GM19324 (cell line): ENCODE data around the gene R3HCC1L.

Experiments
- ATAC-seq: cut with Tn5 transposase; IDR thresholded peaks from one replicate; pipeline ENCODE4 v1.9.1; 2021; ENCODE audit warnings: mild to moderate bottlenecking, moderate library complexity; ENCODE audit not compliant: unreplicated experiment, low FRiP score

R3HCC1L gene

DNA sequence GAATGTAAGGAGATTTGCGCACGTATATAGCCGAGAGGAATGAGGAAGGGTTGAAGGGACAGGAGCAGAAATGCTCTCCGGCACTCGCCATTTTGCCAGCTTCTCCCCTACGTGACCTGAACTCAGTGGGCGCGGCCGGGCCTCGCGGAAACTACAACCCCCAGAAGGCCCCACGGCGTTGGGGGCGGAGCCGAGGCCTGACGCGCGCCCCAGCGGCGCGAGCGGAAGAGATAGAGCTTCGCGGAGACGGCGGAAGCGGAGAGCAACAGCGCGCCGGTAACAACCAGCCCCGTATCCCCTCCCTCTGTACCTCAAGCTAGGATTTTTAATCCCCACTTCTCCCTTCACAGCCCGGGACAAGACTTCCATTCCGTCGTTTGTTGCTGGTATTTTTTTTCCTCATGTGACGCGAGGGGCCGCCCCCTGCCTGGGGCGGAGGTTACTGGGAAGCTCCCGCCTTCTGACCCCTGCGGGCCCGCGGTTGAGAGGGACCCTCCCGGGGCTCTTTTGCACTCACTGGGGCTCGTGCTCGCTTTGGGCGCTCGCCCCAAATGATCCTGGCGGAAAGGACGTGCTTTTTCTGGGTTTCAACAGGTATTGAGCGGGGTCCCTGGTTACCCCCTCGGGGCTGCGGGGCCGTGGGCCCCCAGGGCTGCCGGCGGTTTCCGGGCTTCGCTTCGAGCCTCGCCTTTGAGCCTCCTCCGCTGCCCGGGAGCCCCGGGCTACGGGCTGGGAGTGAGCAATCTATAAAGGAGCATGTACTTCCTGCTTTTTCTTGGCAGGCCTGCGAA is at the start of gene R3HCC1L:
R3HCC1L (plus strand) TSS at position 227 of the 791 bp plus-strand sequence. CDS start 73,458 bp downstream, outside the sequence.
- ATAC-seq: peak; percentile 89

DNA sequence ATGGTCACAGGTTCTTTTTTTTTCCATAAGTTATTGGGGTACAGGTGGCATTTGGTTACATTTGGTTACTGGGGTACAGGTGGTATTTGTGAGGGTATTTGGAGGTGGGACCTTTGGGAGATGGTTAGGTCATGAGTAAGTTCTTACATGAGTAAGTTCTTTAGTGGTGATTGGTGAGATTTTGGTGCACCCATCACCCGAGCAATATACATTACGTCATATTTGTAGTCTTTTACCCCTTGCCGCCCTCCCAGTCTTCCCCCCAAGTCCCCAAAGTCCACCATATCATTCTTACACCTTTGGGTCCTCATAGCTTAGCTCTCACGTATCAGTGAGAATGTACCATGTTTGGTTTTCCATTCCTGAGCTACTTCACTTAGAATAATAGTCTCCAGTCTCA is 49.2 kb upstream of the R3HCC1L start:
- ATAC-seq: no peak

DNA sequence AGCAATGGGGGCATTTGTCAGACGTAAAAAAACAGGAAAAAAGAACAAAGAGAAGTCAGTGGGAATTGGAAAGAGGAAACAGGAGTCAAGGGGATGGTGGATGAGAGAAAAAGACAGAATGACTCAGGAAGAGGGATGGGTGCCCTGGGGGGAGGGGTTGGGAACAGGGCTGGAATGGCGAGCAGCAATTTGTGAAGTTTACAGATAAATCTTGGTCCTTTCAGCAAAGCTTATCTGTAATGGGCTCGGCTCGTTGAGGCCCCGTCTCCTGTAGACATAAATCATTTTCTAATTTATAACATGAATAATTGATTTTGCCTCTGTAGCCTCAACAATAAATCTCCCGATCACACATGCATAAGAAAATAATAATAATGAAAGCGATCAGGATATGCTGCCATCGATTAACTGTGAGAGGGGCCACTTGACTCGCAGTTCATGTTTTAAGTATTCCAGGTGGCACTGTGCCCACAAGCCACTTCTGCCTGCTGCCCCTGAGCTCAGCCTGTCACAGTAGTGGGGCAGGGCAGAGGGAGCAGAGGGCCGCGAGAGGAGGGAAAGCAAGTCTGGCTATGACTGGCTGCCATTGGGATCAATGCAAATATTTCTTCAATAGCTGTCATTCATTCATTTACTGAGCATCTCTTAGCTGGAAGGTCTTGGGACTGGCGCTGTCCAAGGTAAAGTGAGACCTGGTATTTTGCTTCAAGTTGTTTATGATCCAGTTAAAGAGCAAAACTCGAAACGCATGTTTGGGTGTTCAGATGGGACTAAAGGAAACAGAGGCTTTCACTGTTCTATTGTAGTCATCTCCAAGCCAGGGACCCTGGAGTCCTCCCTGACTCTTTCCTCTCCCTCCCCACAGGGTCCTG is 47.4 kb upstream of the R3HCC1L start:
- ATAC-seq: no peak

DNA sequence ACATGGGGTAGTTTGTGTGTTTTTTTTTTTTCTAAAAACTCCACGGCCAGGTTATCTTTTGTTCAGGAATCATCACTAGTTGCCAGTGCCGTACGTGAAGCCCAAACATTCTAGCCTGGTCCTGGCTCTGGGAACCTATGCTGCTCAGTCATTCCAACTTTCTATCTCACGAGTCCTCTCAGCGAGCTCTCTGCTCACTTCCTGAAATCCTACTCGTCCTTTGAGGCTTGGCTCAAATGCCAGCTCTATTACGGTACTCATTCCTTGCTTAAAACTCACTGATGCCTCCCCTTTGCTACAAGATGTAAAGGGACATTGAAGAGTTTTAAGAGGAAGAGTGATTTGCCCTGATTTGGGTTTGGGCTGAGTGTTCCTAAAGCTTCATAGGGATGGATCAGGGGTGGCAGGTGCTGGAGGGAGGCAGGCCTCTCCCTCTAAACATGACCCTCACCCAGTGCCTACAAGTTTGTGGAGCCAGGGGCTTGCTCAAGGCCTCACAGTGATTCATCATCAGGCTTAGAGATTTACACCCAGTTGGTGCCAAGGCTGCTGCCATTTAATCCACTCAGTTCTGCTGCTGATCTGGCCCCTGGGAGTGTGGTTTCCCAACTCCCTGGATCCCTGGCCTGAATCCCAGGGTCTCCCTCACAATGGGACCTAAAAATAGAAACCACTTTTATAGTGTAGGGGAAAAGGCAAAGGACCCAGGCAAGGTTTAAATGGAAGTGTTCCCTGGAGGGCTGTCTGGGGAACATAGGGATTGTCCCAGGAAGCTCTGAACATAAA is 46.1 kb upstream of the R3HCC1L start:
- no peak for ATAC-seq

DNA sequence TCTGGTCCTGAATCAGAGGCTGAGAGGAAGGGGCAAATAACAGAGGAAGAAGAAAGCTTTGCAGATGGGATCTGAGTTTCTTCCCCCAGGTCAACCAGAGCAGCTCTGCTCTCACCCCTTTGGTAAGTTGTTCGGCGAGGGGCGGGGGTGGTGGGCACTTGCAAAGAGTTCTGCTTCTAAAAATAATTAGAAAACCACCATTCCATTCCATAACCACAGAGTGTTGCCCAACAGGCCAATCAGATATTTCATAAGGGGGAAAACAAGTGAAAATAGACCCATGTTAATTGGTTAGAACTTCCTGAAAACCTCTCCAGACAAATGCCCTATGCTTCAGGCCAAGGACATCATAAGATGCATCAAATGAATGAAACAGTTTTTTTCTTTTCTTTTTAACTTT is 43.6 kb upstream of the R3HCC1L start:
- ATAC-seq: no peak

DNA sequence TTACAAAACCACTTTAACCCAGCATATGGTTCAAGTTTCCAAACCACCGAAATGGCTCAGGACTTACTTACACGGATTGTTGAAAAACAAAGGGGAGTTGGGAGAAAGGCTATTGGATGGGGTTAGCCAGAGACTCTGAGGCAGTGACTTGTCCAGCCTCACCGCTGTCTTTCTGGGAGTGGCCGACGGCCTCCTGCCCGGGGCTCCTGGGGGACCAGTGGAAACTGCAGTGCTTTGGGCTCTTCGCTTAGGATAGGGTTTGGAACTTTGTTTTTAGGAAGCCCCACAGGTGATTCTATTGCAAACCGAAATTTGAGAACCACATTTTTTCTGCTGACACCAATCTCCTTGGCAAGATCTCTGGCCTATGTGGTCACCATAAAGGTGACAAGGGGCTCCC is 38.1 kb upstream of the R3HCC1L start:
- no peak for ATAC-seq

DNA sequence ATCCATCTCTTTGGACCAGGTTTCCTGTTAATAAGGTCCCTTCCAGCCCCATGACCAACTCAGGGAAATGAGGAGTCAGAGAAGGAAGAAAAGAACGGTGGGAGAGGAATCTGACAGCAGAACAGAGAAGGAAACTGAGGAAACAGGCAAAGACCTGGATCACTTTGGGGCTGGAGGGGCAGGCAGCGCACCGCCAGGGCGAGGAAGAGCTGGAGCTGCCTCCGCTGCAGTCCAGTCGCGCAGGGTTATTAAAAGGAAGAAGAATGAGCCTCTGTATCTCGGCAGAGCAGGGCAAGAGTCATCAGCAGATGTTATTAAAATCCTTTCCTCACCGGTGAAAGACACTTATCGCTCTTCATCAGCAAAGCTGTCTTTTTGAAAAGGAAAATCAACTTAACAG is 37.7 kb upstream of the R3HCC1L start:
- ATAC-seq: no peak

DNA sequence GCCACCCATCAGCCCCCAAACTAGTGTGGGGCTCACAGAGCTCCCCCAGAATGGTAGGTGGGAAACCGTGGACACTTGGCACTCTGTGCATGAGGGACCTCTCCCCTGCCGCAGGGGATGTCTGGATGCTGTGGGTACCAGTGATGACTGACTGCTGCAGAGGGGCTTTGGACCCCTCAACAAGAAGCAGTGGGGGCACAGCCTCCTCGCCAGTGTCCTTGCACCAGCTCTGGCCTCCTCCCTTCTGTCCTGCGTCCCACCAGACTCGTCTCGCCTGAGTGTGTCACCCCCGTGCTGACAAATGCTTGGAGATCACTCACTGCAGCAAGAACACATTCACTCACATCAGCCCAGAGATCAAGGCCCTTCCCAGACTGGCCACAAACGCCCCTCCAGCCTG is 37.3 kb upstream of the R3HCC1L start:
- ATAC-seq: no peak

DNA sequence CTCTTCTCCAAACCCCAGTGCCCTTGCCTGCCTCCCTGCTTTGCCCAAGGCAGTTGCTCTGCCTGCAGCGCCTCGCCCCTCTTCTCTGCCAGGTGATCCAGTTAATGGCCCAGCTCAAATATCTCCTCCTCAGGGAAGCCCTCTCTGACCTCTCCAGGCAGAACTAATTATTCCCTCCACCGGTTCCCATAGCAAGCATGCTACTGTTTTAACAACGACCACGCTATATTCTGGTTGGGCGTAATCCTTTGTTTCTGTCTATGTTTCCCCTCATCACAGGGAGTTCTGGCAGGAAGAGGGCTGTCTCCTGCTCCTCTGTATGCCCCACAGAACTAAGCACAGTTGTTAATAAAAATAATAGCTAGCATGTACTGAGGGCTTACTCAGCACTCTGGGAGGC is 36.8 kb upstream of the R3HCC1L start:
- ATAC-seq: no peak

DNA sequence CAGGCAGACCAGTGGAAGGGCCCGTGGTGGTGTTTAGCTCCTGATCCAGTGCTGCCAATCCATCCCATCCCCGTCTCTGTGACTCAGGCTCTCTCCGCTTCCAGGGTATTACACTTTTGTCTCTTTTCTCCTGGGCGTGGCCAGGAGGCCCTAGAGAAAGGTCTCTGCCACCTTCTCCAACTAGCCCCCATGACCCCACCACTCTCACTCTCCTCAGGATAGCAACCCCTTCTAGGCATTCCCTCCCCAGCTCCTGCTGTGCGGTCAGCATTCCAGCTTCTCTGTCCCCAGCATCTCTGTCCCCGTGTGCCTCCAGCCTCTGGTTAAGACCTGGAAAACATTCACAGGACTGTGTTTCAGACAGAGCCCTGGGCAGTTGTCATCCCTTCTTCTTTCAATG is 36.2 kb upstream of the R3HCC1L start:
- ATAC-seq: no peak

DNA sequence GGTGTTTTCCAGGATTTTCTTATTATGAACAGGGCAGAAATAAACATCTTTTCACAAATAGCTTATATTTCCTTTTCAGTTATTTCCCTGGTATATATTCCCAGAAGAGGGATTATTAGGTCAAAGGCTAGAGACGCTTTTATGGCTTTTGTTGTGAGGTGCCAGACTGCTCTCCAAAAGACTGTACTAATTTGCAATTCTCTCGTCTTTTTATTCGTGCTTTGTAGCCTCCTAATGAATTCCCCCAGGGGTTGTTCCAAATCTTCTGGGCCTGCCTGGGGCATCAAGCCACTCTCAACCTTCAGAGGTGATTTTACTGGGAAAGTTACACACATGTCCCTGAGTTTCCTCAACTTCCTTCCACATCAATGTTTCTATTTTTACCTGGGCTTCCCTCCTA is 34.0 kb upstream of the R3HCC1L start:
- ATAC-seq: no peak

DNA sequence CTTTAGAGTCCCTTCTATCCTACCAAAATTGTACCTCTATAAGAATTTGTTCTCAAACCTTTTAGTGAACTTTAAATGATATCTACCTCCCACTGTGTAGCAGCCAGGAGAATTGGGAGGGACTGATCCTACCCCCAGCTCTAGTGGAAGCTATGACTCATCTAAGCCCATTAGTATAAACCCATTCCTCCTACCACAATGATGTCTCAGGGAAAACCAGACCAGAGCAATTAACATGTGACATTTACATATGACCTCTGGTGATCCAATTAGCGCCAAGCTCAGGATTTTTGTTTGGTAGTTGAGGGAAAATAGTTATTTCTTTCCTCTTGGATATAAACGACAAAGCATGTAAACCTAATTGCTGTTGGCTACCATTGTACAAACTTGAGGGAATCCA is 33.1 kb upstream of the R3HCC1L start:
- no peak for ATAC-seq

DNA sequence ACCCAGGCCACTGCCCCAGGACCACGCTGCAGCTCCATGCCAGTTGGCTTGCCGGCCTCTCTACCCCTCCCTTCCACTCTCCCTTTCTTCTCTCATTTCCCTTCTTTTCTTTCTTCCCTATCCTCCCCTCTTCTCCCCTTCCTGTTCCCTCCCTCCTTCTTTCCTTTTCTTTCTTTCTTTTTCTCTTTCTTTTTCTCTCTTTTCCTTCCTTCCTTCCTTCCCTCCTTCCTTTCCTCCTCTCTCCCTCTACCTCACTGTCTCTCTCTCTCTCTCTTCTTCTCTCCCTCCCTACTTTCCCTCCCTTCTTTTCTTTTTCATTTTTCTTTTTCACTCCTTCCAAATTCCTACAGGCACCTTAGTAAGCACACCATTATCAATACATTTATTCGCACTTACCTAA is 30.3 kb upstream of the R3HCC1L start:
- ATAC-seq: no peak

DNA sequence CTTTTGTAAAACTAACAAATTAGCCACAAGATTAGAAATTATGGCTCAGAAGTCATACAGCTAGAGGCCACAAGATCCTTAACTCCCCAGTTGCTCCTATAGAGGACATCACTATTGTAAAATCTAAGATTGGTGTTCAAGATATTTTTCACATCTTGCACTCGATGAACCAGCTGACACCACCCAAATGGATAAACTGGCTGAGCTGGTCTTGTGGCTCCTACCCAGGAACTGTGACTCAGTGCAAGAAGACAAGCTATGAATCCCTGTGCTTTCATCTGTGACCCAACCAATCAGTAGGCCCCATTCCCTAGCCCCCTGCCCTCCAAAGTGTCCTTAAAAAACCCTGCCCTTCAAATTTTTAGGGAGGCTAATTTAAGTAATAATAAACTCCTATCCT is 27.9 kb upstream of the R3HCC1L start:
- ATAC-seq: no peak

DNA sequence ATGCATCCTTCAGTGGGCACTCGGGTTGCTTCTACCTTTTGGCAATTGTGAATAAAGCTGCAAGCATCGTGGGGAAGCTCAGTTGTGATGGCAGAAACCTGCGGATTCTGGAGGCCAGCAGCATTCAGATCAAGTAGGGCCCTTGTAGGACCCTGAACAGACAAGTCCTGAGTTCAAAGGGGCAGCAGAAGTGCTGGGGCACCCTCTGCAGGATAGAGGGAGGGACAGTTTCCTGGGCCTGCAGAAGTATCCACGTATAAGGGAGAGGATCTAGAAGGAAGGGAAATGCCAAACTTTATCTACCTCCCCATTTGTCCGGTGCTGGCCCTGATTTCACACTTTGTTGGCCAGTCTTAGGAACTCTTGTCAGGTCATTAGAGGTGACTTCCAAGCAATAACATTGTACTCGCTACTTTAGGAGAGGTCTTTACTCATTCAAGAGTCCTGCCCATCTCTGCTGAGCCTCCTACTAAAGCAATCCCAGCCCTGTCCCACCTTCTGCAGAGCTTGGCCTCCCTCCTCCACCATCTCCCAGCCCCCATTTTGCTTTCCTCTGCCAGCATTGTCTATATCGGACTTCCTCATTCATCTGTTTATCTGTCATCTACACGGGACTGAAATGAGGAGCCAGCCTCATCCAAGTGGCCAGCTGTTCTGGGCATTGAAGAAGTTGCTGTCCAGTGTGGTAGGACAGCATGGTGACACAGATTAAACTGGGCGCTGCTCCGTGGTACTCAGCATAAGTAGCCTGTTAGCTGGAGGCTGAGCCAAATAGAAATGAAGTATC is 26.6 kb upstream of the R3HCC1L start:
- no peak for ATAC-seq

DNA sequence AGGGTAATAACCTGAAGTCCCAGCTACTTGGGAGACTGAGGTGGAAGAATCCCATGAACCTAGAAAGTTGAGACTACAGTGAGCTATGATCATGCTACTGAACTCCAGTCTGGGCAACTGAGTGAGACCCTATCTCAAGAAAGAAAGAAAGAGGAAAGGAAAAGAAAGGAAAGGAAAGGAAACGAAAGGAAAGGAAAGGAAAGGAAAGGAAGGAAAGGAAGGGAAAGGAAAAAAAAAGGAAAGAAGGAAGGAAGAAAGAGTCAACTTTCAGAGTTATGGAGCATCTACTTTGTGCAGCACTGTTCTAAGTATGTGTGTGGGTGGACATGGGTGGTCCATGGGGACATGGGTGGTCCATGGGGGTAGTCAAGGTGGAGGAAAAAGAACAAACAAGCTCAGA is 24.1 kb upstream of the R3HCC1L start:
- no peak for ATAC-seq

DNA sequence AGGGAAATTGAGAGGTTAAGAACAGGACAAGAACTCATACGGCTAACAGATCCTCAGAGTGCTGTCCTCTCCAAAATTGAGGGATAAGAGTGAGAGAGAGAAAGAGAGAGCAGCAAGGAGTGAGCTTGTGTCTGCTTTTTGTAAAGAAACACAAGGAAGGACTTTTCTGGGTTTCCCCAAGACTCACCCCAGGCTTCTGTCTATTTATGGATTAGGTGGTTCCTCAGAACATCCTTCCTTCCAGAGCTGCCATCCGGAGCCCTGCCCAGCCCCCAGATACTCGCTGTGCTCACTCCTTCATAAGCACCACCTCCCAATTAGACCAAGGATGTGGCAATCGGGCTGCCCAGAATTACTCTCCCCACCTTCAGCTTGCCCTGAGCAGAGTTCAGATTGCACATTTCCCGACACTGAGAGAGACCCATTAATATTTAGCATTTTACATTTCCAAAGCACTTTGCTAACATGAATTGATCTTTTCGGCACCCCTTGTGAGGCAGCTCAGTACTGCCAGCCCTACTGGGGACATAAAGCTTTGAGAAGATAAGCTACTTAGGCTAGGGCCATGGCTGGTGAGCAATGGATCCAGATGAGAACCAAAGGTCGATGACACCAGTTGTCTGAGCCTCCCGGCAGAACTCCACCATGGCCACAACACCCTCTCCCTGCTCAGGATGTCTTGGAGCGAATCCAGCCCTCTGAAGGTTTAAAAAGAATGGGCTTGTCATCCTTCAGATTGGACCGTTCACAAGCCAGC is 19.2 kb upstream of the R3HCC1L start:
- no peak for ATAC-seq

DNA sequence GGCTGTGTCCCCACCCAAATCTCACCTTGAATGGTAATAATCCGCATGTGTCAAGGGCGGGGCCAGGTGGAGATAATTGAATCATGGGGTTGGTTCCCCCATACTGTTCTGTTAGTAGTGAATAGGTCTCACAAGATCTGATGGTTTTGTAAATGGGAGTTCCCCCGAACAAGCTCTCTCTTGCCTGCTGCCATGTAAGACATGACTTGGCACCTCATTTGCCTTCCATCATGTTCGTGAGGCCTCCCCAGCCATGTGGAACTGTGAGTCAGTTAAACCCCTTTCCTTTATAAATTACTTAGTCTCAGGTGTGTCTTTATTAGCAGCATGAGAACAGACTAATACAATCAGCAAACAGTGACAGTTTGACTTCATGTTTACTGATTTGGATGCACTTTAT is 14.6 kb upstream of the R3HCC1L start:
- no peak for ATAC-seq

DNA sequence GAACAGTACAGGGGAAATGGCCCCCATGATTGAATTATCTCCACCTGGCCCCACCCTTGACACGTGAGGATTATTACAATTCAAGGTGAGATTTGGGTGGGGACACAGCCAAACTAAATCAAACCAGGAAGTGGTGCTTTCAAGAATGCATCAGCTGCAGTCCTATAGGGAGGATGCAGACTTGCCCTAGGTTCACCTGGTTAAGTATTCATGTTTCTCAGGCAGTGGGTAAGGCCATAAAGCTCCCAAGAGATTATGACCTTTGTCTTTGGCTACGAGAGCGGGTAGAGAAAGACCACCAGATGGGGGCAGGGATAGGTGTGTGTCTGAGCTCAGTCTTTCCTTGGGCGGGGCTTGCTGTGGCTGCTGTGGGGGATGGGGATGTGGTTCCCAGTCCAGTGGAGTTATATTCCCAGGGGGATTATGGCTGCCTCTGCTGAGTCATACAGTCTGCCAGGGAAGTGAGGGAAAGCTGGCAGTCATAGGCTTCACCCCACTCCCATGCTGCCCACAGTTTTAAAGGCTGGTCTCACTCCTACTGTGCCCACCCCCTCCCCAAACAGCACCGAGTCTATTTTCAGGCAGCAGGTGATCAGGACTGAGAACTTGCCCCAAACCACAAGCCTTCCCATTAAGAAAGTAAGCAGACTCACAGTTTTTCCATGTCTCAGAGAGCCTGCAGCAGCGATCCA is 8.4 kb upstream of the R3HCC1L start:
- no peak for ATAC-seq
